HEK293 (cell line): ENCODE measurements around the gene BCCIP.

Experiments used
- CTCF ChIA-PET: fragments of 350-600 bp; formaldehyde crosslinking; extraction: SDS; loops from one replicate; lab custom pipeline; 2021; ENCODE audit warnings: antibody characterized with exemption; lab: Yijun Ruan, JAX
- POLR2A ChIA-PET: fragments of 300-600 bp; formaldehyde crosslinking; extraction: SDS; loops from one replicate; lab custom pipeline; 2020; ENCODE audit warnings: antibody characterized with exemption, inconsistent platforms; lab: Yijun Ruan, JAX
- H3K27ac ChIP-seq: fragments of 200-500 bp; sonication (Bioruptor generic); 2 replicates; pipeline ENCODE4 v1.5.1; 2014; ENCODE audit warnings: low read depth, low read length, control low read depth, inconsistent platforms; ENCODE audit errors: extremely low read depth
- H3K36me3 ChIP-seq, 2 experiments: fragments of 200-500 bp in 1 of 2; sonication (Bioruptor generic) in 1 of 2; 1 replicate in 1 of 2; 2 replicates in 1 of 2; pipeline ENCODE4 v1.5.1; 2014 to 2017; ENCODE audit warnings: inconsistent platforms in 2 of 2, low read length in 2 of 2; ENCODE audit not compliant: control insufficient read depth in 2 of 2, insufficient read depth in 1 of 2
- H3K4me1 ChIP-seq: fragments of 200-500 bp; sonication (Bioruptor generic); 2 replicates; pipeline ENCODE4 v1.5.1; 2014; ENCODE audit warnings: mild to moderate bottlenecking, low read length, inconsistent platforms; ENCODE audit not compliant: control insufficient read depth, insufficient read depth
- H3K4me3 ChIP-seq: 2 replicates; pipeline ENCODE4 v1.5.1; 2011; ENCODE audit warnings: low read depth, mild to moderate bottlenecking, control low read depth, low read length, moderate library complexity
- H3K9me3 ChIP-seq: fragments of 200-500 bp; sonication (Bioruptor generic); 2 replicates; pipeline ENCODE4 v1.5.1; 2014; ENCODE audit warnings: low read depth, low read length, inconsistent platforms; ENCODE audit not compliant: control insufficient read depth, insufficient read depth
- GLIS2 ChIP-seq: fragments of 450-650 bp; formaldehyde crosslinking; IDR thresholded peaks from 2 replicates; pipeline ENCODE4 v1.5.1; 2016; ENCODE audit warnings: missing biosample characterization, missing genetic modification characterization
- HOXA7 ChIP-seq: sonication (generic); formaldehyde crosslinking; IDR thresholded peaks from 2 replicates; pipeline ENCODE4 v1.8.1; 2022; ENCODE audit warnings: missing genetic modification reagents, borderline replicate concordance
- KLF1 ChIP-seq: fragments of 450-650 bp; formaldehyde crosslinking; IDR thresholded peaks from 2 replicates; pipeline ENCODE4 v1.5.1; 2016; ENCODE audit warnings: missing biosample characterization, missing genetic modification characterization
- MZF1 ChIP-seq: fragments of 450-650 bp; formaldehyde crosslinking; IDR thresholded peaks from 2 replicates; pipeline ENCODE4 v1.5.1; 2017; ENCODE audit warnings: missing biosample characterization, missing genetic modification characterization, borderline replicate concordance
- YY1 ChIP-seq: fragments of 450-650 bp; formaldehyde crosslinking; IDR thresholded peaks from 2 replicates; pipeline ENCODE4 v1.5.1; 2018; ENCODE audit warnings: missing biosample characterization, missing genetic modification characterization
- ZBTB8A ChIP-seq: fragments of 450-650 bp; formaldehyde crosslinking; IDR thresholded peaks from 2 replicates; pipeline ENCODE4 v1.5.1; 2016; ENCODE audit warnings: missing biosample characterization, missing genetic modification characterization
- ZFP41 ChIP-seq: fragments of 450-650 bp; formaldehyde crosslinking; IDR thresholded peaks from 2 replicates; pipeline ENCODE4 v1.5.1; 2016; ENCODE audit warnings: missing biosample characterization, missing genetic modification characterization, borderline replicate concordance
- ZNF335 ChIP-seq: fragments of 450-650 bp; formaldehyde crosslinking; conservative IDR thresholded peaks from 2 replicates; pipeline ENCODE4 v1.5.1; 2016; ENCODE audit warnings: missing biosample characterization, missing genetic modification characterization
- ZNF416 ChIP-seq: fragments of 450-650 bp; formaldehyde crosslinking; IDR thresholded peaks from 2 replicates; pipeline ENCODE4 v1.5.1; 2016; ENCODE audit warnings: missing biosample characterization, missing genetic modification characterization
- ZNF624 ChIP-seq: fragments of 450-650 bp; formaldehyde crosslinking; IDR thresholded peaks from 2 replicates; pipeline ENCODE4 v1.5.1; 2017; ENCODE audit warnings: missing biosample characterization, missing genetic modification characterization
- ZNF670 ChIP-seq: fragments of 450-650 bp; formaldehyde crosslinking; IDR thresholded peaks from 2 replicates; pipeline ENCODE4 v1.5.1; 2016; ENCODE audit warnings: missing biosample characterization, missing genetic modification characterization, low read depth
- ZSCAN23 ChIP-seq: fragments of 450-650 bp; formaldehyde crosslinking; IDR thresholded peaks from 2 replicates; pipeline ENCODE4 v1.5.1; 2016; ENCODE audit warnings: missing biosample characterization, missing genetic modification characterization
- TF ChIP-seq, protein P1 (sequence below): fragments of 450-650 bp; formaldehyde crosslinking; IDR thresholded peaks from 2 replicates; pipeline ENCODE4; 2016; ENCODE audit warnings: missing biosample characterization, missing genetic modification characterization
- TF ChIP-seq, protein P2 (sequence below): fragments of 450-650 bp; formaldehyde crosslinking; IDR thresholded peaks from 2 replicates; pipeline ENCODE4 v1.5.1; 2017; ENCODE audit warnings: missing biosample characterization, mild to moderate bottlenecking, missing genetic modification characterization, moderate library complexity
- TF ChIP-seq, protein P3 (sequence below): fragments of 450-650 bp; formaldehyde crosslinking; IDR thresholded peaks from 2 replicates; pipeline ENCODE4 v1.5.1; 2016; ENCODE audit warnings: missing biosample characterization, missing genetic modification characterization
- TF ChIP-seq, protein P4 (sequence below): fragments of 450-650 bp; formaldehyde crosslinking; IDR thresholded peaks from 2 replicates; pipeline ENCODE4 v1.5.1; 2016; ENCODE audit warnings: missing biosample characterization, missing genetic modification characterization
- TF ChIP-seq, protein P5 (sequence below): fragments of 450-650 bp; formaldehyde crosslinking; IDR thresholded peaks from 2 replicates; pipeline ENCODE4 v1.5.1; 2016; ENCODE audit warnings: missing biosample characterization, missing genetic modification characterization, borderline replicate concordance
- TF ChIP-seq, protein P6 (sequence below): sonication (generic); formaldehyde crosslinking; IDR thresholded peaks from 2 replicates; pipeline ENCODE4 v1.8.1; 2022; ENCODE audit warnings: mild to moderate bottlenecking, moderate library complexity, missing genetic modification reagents
- TF ChIP-seq, protein P7 (sequence below): fragments of 450-650 bp; formaldehyde crosslinking; IDR thresholded peaks from 2 replicates; pipeline ENCODE4 v1.5.1; 2016; ENCODE audit warnings: missing biosample characterization, missing genetic modification characterization
- TF ChIP-seq, protein P8 (sequence below): fragments of 450-650 bp; formaldehyde crosslinking; IDR thresholded peaks from 2 replicates; pipeline ENCODE4 v1.5.1; 2016; ENCODE audit warnings: missing biosample characterization, missing genetic modification characterization

Gene BCCIP

DNA sequence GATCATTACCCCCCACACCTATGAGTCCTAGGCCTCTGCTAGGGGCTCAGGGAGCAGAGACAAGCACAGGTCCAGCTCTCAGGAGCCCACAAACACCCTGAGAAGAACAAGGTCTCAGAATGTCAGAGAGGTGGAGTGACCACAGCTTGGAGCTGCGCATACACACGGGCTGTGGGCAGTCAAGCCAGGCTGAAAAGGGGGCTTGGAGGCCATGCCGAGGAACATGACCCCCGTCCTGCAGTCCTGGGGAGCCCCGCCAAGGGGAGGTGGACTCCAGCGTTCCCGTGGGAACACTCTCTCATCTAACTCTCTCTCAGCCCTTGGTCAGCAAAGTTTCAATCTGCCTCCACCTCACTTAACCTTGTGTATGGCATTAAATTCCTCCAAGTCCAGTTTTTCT lies 39.9 kb upstream of the BCCIP start:
- H3K27ac ChIP-seq, result no peak overlapping the region
- ChIA-PET CTCF (no interaction called here), POLR2A (no interaction called here)
- TF ChIP-seq ZSCAN23 (tag by site-specific recombination) (no peak), ZNF624 (tag by site-specific recombination) (no peak), ZNF670 (tag by site-specific recombination) (no peak), ZFP41 (tag by site-specific recombination) (no peak), ZNF416 (tag by site-specific recombination) (no peak), ZNF335 (tag by site-specific recombination) (no peak), MZF1 (tag by site-specific recombination) (no peak), HOXA7 (no peak), ZBTB8A (tag by site-specific recombination) (no peak), GLIS2 (tag by site-specific recombination) (no peak), KLF1 (tag by site-specific recombination) (no peak), YY1 (tag by site-specific recombination) (no peak)
- TF ChIP-seq, protein P1, sequence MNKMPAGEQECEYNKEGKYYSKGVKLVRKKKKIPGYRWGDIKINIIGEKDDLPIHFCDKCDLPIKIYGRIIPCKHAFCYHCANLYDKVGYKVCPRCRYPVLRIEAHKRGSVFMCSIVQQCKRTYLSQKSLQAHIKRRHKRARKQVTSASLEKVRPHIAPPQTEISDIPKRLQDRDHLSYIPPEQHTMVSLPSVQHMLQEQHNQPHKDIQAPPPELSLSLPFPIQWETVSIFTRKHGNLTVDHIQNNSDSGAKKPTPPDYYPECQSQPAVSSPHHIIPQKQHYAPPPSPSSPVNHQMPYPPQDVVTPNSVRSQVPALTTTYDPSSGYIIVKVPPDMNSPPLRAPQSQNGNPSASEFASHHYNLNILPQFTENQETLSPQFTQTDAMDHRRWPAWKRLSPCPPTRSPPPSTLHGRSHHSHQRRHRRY (tag by site-specific recombination), result no peak
- TF ChIP-seq, protein P2, sequence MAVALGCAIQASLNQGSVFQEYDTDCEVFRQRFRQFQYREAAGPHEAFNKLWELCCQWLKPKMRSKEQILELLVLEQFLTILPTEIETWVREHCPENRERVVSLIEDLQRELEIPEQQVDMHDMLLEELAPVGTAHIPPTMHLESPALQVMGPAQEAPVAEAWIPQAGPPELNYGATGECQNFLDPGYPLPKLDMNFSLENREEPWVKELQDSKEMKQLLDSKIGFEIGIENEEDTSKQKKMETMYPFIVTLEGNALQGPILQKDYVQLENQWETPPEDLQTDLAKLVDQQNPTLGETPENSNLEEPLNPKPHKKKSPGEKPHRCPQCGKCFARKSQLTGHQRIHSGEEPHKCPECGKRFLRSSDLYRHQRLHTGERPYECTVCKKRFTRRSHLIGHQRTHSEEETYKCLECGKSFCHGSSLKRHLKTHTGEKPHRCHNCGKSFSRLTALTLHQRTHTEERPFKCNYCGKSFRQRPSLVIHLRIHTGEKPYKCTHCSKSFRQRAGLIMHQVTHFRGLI (tag by site-specific recombination), result no peak
- TF ChIP-seq, protein P3, sequence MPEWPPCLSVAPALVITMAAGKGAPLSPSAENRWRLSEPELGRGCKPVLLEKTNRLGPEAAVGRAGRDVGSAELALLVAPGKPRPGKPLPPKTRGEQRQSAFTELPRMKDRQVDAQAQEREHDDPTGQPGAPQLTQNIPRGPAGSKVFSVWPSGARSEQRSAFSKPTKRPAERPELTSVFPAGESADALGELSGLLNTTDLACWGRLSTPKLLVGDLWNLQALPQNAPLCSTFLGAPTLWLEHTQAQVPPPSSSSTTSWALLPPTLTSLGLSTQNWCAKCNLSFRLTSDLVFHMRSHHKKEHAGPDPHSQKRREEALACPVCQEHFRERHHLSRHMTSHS (tag by site-specific recombination), result no peak
- TF ChIP-seq, protein P4, sequence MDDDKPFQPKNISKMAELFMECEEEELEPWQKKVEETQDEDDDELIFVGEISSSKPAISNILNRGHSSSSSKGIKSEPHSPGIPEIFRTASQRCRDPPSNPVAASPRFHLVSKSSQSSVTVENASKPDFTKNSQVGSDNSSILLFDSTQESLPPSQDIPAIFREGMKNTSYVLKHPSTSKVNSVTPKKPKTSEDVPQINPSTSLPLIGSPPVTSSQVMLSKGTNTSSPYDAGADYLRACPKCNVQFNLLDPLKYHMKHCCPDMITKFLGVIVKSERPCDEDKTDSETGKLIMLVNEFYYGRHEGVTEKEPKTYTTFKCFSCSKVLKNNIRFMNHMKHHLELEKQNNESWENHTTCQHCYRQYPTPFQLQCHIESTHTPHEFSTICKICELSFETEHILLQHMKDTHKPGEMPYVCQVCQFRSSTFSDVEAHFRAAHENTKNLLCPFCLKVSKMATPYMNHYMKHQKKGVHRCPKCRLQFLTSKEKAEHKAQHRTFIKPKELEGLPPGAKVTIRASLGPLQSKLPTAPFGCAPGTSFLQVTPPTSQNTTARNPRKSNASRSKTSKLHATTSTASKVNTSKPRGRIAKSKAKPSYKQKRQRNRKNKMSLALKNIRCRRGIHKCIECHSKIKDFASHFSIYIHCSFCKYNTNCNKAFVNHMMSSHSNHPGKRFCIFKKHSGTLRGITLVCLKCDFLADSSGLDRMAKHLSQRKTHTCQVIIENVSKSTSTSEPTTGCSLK, result no peak
- TF ChIP-seq, protein P5, sequence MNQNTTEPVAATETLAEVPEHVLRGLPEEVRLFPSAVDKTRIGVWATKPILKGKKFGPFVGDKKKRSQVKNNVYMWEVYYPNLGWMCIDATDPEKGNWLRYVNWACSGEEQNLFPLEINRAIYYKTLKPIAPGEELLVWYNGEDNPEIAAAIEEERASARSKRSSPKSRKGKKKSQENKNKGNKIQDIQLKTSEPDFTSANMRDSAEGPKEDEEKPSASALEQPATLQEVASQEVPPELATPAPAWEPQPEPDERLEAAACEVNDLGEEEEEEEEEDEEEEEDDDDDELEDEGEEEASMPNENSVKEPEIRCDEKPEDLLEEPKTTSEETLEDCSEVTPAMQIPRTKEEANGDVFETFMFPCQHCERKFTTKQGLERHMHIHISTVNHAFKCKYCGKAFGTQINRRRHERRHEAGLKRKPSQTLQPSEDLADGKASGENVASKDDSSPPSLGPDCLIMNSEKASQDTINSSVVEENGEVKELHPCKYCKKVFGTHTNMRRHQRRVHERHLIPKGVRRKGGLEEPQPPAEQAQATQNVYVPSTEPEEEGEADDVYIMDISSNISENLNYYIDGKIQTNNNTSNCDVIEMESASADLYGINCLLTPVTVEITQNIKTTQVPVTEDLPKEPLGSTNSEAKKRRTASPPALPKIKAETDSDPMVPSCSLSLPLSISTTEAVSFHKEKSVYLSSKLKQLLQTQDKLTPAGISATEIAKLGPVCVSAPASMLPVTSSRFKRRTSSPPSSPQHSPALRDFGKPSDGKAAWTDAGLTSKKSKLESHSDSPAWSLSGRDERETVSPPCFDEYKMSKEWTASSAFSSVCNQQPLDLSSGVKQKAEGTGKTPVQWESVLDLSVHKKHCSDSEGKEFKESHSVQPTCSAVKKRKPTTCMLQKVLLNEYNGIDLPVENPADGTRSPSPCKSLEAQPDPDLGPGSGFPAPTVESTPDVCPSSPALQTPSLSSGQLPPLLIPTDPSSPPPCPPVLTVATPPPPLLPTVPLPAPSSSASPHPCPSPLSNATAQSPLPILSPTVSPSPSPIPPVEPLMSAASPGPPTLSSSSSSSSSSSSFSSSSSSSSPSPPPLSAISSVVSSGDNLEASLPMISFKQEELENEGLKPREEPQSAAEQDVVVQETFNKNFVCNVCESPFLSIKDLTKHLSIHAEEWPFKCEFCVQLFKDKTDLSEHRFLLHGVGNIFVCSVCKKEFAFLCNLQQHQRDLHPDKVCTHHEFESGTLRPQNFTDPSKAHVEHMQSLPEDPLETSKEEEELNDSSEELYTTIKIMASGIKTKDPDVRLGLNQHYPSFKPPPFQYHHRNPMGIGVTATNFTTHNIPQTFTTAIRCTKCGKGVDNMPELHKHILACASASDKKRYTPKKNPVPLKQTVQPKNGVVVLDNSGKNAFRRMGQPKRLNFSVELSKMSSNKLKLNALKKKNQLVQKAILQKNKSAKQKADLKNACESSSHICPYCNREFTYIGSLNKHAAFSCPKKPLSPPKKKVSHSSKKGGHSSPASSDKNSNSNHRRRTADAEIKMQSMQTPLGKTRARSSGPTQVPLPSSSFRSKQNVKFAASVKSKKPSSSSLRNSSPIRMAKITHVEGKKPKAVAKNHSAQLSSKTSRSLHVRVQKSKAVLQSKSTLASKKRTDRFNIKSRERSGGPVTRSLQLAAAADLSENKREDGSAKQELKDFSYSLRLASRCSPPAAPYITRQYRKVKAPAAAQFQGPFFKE, result no peak
- TF ChIP-seq, protein P6, sequence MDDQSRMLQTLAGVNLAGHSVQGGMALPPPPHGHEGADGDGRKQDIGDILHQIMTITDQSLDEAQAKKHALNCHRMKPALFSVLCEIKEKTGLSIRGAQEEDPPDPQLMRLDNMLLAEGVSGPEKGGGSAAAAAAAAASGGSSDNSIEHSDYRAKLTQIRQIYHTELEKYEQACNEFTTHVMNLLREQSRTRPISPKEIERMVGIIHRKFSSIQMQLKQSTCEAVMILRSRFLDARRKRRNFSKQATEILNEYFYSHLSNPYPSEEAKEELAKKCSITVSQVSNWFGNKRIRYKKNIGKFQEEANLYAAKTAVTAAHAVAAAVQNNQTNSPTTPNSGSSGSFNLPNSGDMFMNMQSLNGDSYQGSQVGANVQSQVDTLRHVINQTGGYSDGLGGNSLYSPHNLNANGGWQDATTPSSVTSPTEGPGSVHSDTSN, result no peak
- TF ChIP-seq, protein P7, sequence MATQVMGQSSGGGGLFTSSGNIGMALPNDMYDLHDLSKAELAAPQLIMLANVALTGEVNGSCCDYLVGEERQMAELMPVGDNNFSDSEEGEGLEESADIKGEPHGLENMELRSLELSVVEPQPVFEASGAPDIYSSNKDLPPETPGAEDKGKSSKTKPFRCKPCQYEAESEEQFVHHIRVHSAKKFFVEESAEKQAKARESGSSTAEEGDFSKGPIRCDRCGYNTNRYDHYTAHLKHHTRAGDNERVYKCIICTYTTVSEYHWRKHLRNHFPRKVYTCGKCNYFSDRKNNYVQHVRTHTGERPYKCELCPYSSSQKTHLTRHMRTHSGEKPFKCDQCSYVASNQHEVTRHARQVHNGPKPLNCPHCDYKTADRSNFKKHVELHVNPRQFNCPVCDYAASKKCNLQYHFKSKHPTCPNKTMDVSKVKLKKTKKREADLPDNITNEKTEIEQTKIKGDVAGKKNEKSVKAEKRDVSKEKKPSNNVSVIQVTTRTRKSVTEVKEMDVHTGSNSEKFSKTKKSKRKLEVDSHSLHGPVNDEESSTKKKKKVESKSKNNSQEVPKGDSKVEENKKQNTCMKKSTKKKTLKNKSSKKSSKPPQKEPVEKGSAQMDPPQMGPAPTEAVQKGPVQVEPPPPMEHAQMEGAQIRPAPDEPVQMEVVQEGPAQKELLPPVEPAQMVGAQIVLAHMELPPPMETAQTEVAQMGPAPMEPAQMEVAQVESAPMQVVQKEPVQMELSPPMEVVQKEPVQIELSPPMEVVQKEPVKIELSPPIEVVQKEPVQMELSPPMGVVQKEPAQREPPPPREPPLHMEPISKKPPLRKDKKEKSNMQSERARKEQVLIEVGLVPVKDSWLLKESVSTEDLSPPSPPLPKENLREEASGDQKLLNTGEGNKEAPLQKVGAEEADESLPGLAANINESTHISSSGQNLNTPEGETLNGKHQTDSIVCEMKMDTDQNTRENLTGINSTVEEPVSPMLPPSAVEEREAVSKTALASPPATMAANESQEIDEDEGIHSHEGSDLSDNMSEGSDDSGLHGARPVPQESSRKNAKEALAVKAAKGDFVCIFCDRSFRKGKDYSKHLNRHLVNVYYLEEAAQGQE, result no peak
- TF ChIP-seq, protein P8, sequence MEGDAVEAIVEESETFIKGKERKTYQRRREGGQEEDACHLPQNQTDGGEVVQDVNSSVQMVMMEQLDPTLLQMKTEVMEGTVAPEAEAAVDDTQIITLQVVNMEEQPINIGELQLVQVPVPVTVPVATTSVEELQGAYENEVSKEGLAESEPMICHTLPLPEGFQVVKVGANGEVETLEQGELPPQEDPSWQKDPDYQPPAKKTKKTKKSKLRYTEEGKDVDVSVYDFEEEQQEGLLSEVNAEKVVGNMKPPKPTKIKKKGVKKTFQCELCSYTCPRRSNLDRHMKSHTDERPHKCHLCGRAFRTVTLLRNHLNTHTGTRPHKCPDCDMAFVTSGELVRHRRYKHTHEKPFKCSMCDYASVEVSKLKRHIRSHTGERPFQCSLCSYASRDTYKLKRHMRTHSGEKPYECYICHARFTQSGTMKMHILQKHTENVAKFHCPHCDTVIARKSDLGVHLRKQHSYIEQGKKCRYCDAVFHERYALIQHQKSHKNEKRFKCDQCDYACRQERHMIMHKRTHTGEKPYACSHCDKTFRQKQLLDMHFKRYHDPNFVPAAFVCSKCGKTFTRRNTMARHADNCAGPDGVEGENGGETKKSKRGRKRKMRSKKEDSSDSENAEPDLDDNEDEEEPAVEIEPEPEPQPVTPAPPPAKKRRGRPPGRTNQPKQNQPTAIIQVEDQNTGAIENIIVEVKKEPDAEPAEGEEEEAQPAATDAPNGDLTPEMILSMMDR (tag by site-specific recombination), result no peak
- H3K36me3 ChIP-seq, result peaks cover 0 to 10% of the 10 kb centered on the region in 2 experiments; a peak in 1 of 3 replicates
- H3K9me3 ChIP-seq, result no peaks in the 10 kb centered on the region
- no peak overlapping the region for H3K4me3 ChIP-seq
- H3K4me1 ChIP-seq, result no peaks in the 10 kb centered on the region
